GM23248 (cell line): Measurements from ENCODE around the gene OLIG2.

Experiments
- EZH2 ChIP-seq: fragments of 200-600 bp; sonication (generic); IDR thresholded peaks from 2 replicates; pipeline ENCODE4 v1.6.1; 2018; ENCODE audit warnings: antibody characterized with exemption, mild to moderate bottlenecking; ENCODE audit not compliant: insufficient read depth, poor library complexity, severe bottlenecking
- EZH2phosphoT487 ChIP-seq: fragments of 200-600 bp; sonication (generic); IDR thresholded peaks from 2 replicates; pipeline ENCODE4 v1.6.1; 2018; ENCODE audit warnings: antibody characterized with exemption, moderate library complexity, mild to moderate bottlenecking, low read depth; ENCODE audit not compliant: insufficient read depth

DNA sequence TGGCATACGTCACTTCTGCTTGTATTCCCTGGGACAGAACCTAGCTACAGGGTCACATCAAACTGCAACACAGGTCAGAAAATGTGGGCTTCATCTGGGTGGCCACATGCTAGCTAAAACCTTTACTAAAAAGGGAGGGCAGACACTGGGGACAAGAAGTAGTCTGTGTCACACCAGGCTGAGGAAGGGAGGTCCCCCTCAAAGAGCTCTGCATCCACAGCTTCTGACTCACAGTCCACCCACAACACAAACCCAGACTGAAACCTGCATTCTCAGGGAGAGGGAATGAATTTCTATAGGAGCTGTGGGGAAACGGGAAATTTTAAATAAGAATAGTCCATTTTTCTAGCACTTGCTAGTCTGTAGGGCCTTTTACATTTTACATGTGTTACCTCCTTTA, 16.2 kb downstream of the OLIG2 start:
- no peak for TF ChIP-seq EZH2
- TF ChIP-seq EZH2phosphoT487, result no peak
